SJCRH30 (cell line): Measurements from ENCODE around the gene RPS19. TPM values are rescaled to one million over a fixed set of nuclear protein-coding genes. Genes with fewer than 3 reads are reported as not detected.
A peak's percentile ranks its signal among the peaks of the same experiment; 100 is the strongest.

Experiments
- DNase-seq, 2 experiments: peaks; one replicate each; pipeline ENCODE4 v3.0.0-alpha.2; 2015 to 2020
- H3K27ac ChIP-seq: fragments of 250-450 bp; sonication (Bioruptor Pico); 2 replicates; pipeline ENCODE4 v1.5.1; 2020; ENCODE audit warnings: mild to moderate bottlenecking, moderate library complexity
- H3K27me3 ChIP-seq: fragments of 250-450 bp; sonication (Bioruptor Pico); 2 replicates; pipeline ENCODE4 v1.5.1; 2020; ENCODE audit warnings: mild to moderate bottlenecking, moderate library complexity
- H3K36me3 ChIP-seq: fragments of 250-450 bp; sonication (Bioruptor Pico); 2 replicates; pipeline ENCODE4 v1.5.1; 2020; ENCODE audit warnings: mild to moderate bottlenecking, moderate library complexity
- H3K4me1 ChIP-seq: fragments of 250-450 bp; sonication (Bioruptor Pico); 2 replicates; pipeline ENCODE4 v1.5.1; 2020; ENCODE audit warnings: mild to moderate bottlenecking, moderate library complexity
- H3K4me3 ChIP-seq: fragments of 250-450 bp; sonication (Bioruptor Pico); 2 replicates; pipeline ENCODE4 v1.5.1; 2020; ENCODE audit warnings: mild to moderate bottlenecking, moderate library complexity
- H3K9me3 ChIP-seq: fragments of 250-450 bp; sonication (Bioruptor Pico); replicated peaks from 2 replicates; pipeline ENCODE4 v1.5.1; 2020; ENCODE audit warnings: mild to moderate bottlenecking, moderate library complexity
- total RNA-seq: library from RNA; depleted of rRNA; stranded (reverse); fragments of >200 nt; shearing (Covaris generic); gene quantifications from 2 replicates; pipeline ENCODE4 v1.2.3, GENCODE V29; 2014; rRNA removed

The RPS19 gene
- 2,068 and 2,616 TPM in 2 replicates for total RNA-seq

- DNase-seq = peak; percentile 99 to 100
- Histone ChIP-seq H3K36me3 (peaks cover 43% of the 10 kb centered on the region), H3K27ac (peak within 1 kb of the TSS; percentile 92), H3K4me1 (peaks cover 16% of the 10 kb centered on the region), H3K4me3 (peak within 1 kb of the TSS; percentile 70), H3K9me3 (no peaks in the 10 kb centered on the region), H3K27me3 (peaks cover 5% of the 10 kb centered on the region; the same call in 1 of the 2 replicates)
Observed at GRCh38 chr19:41859618-41860418, at the start of gene RPS19. Gene RPS19 (plus strand): TSS chr19:41860255. CDS start chr19:41860775, 520 bp downstream.

GRCh38 chr19:41810301-41810700 lies 49.8 kb upstream of the RPS19 start:
- DNase-seq = no peak
- H3K27ac ChIP-seq = no peak overlapping the region
- no peak overlapping the region for H3K4me3 ChIP-seq

GRCh38 chr19:41811036-41811435 lies 49.0 kb upstream of the RPS19 start:
- H3K27ac ChIP-seq = no peak overlapping the region
- H3K4me3 ChIP-seq = no peak overlapping the region
- peaks cover 23% of the 10 kb centered on the region for H3K27me3 ChIP-seq
- H3K36me3 ChIP-seq = no peaks in the 10 kb centered on the region
- no peaks in the 10 kb centered on the region for H3K9me3 ChIP-seq
- no peaks in the 10 kb centered on the region for H3K4me1 ChIP-seq
- DNase-seq = no peak

More at GRCh38 chr19:41810301-41810700, 49.8 kb upstream of the RPS19 start:
- Histone ChIP-seq H3K27me3 (peaks cover 20% of the 10 kb centered on the region), H3K4me1 (no peaks in the 10 kb centered on the region), H3K36me3 (no peaks in the 10 kb centered on the region), H3K9me3 (no peaks in the 10 kb centered on the region)

- Histone ChIP-seq H3K4me3 (no peak overlapping the region), H3K27ac (no peak overlapping the region), H3K36me3 (no peaks in the 10 kb centered on the region), H3K27me3 (peaks cover 28% of the 10 kb centered on the region), H3K9me3 (no peaks in the 10 kb centered on the region), H3K4me1 (no peaks in the 10 kb centered on the region)
- DNase-seq = no peak
Observed at GRCh38 chr19:41811981-41812380, 48.1 kb upstream of the RPS19 start.

GRCh38 chr19:41813911-41814310 lies 46.1 kb upstream of the RPS19 start:
- Histone ChIP-seq H3K27me3 (peaks cover 31% of the 10 kb centered on the region), H3K36me3 (no peaks in the 10 kb centered on the region), H3K9me3 (no peaks in the 10 kb centered on the region), H3K4me3 (no peak overlapping the region), H3K4me1 (no peaks in the 10 kb centered on the region), H3K27ac (no peak overlapping the region)
- DNase-seq = no peak

GRCh38 chr19:41815301-41815700 lies 44.8 kb upstream of the RPS19 start:
- no peaks in the 10 kb centered on the region for H3K36me3 ChIP-seq
- DNase-seq = no peak
- peaks cover 37% of the 10 kb centered on the region for H3K27me3 ChIP-seq
- H3K4me1 ChIP-seq = no peaks in the 10 kb centered on the region
- no peak overlapping the region for H3K4me3 ChIP-seq
- H3K9me3 ChIP-seq = no peaks in the 10 kb centered on the region
- no peak overlapping the region for H3K27ac ChIP-seq

GRCh38 chr19:41816761-41817160 lies 43.3 kb upstream of the RPS19 start:
- Histone ChIP-seq H3K36me3 (no peaks in the 10 kb centered on the region), H3K4me1 (no peaks in the 10 kb centered on the region), H3K27me3 (peaks cover 34% of the 10 kb centered on the region), H3K9me3 (no peaks in the 10 kb centered on the region), H3K27ac (no peak overlapping the region), H3K4me3 (no peak overlapping the region)
- DNase-seq = no peak

- Histone ChIP-seq H3K36me3 (no peaks in the 10 kb centered on the region), H3K9me3 (no peaks in the 10 kb centered on the region), H3K27me3 (peaks cover 26% of the 10 kb centered on the region), H3K27ac (no peak overlapping the region), H3K4me3 (no peak overlapping the region), H3K4me1 (no peaks in the 10 kb centered on the region)
- DNase-seq = peak; percentile 34 to 72
Observed at GRCh38 chr19:41821003-41821735, 38.9 kb upstream of the RPS19 start.

- no peak overlapping the region for H3K27ac ChIP-seq
- DNase-seq = no peak
- H3K27me3 ChIP-seq = peaks cover 17% of the 10 kb centered on the region
- H3K4me1 ChIP-seq = no peaks in the 10 kb centered on the region
- no peak overlapping the region for H3K4me3 ChIP-seq
- H3K9me3 ChIP-seq = no peaks in the 10 kb centered on the region
- H3K36me3 ChIP-seq = no peaks in the 10 kb centered on the region
Observed at GRCh38 chr19:41837981-41838708, 21.9 kb upstream of the RPS19 start.

- Histone ChIP-seq H3K36me3 (no peaks in the 10 kb centered on the region), H3K4me3 (no peak overlapping the region), H3K27ac (no peak overlapping the region), H3K9me3 (no peaks in the 10 kb centered on the region), H3K4me1 (no peaks in the 10 kb centered on the region), H3K27me3 (peaks cover 16% of the 10 kb centered on the region)
- DNase-seq = no peak
Observed at GRCh38 chr19:41839211-41839610, 20.8 kb upstream of the RPS19 start.

- Histone ChIP-seq H3K9me3 (no peaks in the 10 kb centered on the region), H3K4me3 (no peak overlapping the region), H3K36me3 (no peaks in the 10 kb centered on the region), H3K27me3 (peaks cover 10% of the 10 kb centered on the region), H3K4me1 (no peaks in the 10 kb centered on the region), H3K27ac (no peak overlapping the region)
- DNase-seq = no peak
Observed at GRCh38 chr19:41843371-41843770, 16.7 kb upstream of the RPS19 start.

- peaks cover 7% of the 10 kb centered on the region for H3K4me1 ChIP-seq
- H3K4me3 ChIP-seq = no peak within 1 kb of the TSS
- H3K9me3 ChIP-seq = no peaks in the 10 kb centered on the region
- peaks cover 12% of the 10 kb centered on the region; the same call in 1 of the 2 replicates for H3K27me3 ChIP-seq
- no peaks in the 10 kb centered on the region for H3K36me3 ChIP-seq
- H3K27ac ChIP-seq = no peak within 1 kb of the TSS
- DNase-seq = no peak
Observed at GRCh38 chr19:41844601-41845000, 15.5 kb upstream of the RPS19 start, which contains the start of gene LYPD4. Gene LYPD4 (minus strand): TSS chr19:41844683. CDS start chr19:41839285, 5,398 bp downstream.

GRCh38 chr19:41845001-41845050 lies 15.2 kb upstream of the RPS19 start, which contains the start of gene DMRTC2:
Gene DMRTC2 (plus strand): TSS chr19:41845042. CDS start chr19:41847429, 2,387 bp downstream.
- Histone ChIP-seq H3K4me1 (peaks cover 7% of the 10 kb centered on the region), H3K36me3 (no peaks in the 10 kb centered on the region), H3K9me3 (no peaks in the 10 kb centered on the region), H3K4me3 (no peak within 1 kb of the TSS), H3K27me3 (peaks cover 12% of the 10 kb centered on the region; the same call in 1 of the 2 replicates), H3K27ac (no peak within 1 kb of the TSS)
- no peak for DNase-seq

GRCh38 chr19:41845051-41845590 lies 14.9 kb upstream of the RPS19 start:
- Histone ChIP-seq H3K27ac (no peak overlapping the region), H3K4me1 (peaks cover 7% of the 10 kb centered on the region), H3K9me3 (no peaks in the 10 kb centered on the region), H3K27me3 (peaks cover 12% of the 10 kb centered on the region; the same call in 1 of the 2 replicates), H3K36me3 (no peaks in the 10 kb centered on the region), H3K4me3 (no peak overlapping the region)
- DNase-seq = no peak
